KG1 (cell line): Measurements from ENCODE around the gene METTL2B.

Experiments used
- DNase-seq: peaks from one replicate; lab custom pipeline; 2025; lab: John Stamatoyannopoulos, UW

Gene METTL2B, protein sequence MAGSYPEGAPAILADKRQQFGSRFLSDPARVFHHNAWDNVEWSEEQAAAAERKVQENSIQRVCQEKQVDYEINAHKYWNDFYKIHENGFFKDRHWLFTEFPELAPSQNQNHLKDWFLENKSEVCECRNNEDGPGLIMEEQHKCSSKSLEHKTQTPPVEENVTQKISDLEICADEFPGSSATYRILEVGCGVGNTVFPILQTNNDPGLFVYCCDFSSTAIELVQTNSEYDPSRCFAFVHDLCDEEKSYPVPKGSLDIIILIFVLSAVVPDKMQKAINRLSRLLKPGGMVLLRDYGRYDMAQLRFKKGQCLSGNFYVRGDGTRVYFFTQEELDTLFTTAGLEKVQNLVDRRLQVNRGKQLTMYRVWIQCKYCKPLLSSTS

DNA sequence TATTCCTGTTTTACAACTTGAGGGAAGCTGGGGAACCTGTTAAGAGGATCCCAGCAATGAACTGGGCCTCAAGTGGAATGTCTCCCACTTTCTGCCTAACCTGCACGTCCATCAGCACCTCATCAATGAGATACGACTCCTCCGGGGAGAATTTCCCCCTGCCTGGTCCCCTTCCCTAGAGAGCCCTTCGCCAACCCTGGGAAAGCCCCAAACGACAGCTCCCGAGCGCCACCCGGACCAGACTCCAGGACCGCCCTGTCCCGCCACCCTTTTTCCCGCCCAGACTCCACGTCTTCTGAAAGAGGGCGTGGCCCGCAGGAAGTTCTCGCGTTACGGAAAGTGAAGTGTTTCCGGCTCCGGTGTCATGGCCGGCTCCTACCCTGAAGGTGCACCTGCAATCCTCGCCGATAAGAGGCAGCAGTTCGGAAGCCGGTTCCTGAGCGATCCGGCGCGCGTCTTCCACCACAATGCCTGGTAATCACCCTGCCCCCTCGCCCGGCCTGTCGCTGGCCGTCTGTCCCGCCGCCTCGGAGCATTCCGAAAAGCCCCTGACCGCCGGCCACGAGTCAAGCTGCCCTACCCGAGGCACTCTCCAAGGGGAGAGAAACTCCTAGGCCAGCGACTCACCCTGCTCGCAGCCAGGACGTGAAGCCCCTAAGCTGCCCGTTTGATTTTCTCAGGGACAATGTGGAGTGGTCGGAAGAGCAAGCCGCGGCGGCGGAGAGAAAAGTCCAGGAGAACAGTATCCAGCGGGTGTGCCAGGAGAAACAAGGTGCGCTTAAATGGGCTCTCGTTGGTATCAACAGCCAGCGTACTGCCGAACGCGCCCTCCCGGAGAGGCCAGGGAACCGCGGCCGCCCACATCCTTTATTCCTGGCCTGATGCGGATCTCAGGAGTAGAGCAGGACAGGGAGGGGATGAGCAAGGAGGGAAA lies at the start of gene METTL2B:
Gene METTL2B (plus strand): TSS at position 347 of the 934 bp plus-strand sequence. CDS start 18 bp downstream, at position 365.
- DNase-seq, result peak; percentile 31

DNA sequence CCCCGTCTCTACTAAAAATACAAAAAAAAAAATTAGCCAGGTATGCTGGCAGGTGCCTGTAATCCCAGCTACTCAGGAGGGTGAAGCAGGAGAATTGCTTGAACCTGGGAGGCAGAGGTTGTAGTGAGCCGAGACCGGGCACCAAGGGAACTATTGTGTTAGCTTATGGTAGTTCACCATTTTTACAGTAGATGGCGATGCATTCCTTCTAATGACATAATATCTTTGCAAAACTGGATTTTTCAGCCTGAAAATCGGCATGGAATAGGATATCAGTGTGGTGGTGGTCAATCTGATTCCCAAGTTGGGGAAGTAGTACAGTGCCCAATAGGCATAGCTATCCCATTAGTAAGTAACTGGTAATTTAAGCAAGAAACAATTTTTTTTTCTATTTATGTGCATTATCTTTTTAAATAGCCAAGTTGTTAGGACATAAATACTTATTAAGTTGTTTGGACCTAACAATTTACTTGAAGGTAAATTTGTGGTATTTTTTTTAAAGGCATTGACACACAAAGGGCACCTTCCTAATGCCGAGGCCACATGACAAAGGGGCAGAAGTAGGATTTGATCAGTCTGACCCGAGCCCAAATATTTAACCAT lies 49.2 kb upstream of the METTL2B start:
- DNase-seq, result no peak

DNA sequence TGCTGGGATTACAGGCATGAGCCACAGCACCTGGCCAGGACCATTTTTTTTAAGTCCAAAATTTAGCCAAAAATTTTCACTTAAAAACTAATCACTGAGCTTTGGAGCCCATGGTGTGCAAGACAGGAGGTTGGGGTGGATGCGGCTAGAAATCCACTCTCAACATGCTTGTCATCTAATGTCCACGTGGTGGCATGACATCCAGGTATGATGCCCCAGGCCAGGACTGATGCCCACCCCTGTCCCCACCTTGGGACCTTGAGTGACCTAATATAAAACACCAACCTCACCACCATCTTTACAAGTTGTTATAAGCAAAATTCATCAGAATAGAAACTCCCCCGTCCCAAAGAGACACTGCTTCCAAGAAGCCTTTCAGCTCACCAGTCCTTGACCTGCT lies 46.3 kb upstream of the METTL2B start:
- no peak for DNase-seq

DNA sequence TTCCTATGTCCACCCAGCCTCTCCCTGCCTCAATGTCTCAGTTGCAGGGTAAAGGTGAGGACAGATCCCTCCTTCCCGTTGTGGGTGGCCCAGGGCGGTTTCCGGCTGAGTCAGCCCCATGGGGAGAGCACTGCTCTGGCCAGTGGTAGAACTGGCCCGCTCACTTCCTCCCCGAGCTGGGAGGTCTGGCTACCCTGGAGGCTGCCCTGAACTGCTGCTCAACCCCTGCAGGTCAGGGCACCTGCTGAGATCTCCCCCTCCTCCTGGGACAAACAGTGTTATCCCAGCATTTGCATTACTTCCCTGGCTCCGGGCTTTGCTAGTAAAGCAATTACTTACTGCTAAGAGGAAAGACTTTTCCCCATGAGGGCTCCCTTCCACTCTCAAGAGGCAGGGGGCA lies 45.3 kb upstream of the METTL2B start:
- no peak for DNase-seq

DNA sequence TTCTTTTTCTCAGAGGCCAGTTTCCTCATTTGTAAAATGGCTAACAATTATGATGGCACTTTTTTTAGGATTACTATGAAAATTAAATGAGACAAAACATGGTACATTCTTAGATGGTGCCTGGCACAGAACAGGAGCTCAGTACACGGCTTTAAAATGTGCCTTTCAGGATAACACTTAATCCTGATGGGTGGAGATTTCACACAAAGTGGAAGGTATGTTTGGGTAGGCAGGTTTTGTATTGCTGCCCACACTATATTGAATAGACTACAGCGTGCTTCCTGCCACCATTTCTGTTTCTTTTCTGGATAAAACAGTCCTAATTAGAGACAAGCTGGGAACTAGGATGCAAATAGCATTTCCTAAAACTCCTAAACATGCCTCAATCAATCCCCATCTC lies 44.8 kb upstream of the METTL2B start:
- DNase-seq, result no peak

DNA sequence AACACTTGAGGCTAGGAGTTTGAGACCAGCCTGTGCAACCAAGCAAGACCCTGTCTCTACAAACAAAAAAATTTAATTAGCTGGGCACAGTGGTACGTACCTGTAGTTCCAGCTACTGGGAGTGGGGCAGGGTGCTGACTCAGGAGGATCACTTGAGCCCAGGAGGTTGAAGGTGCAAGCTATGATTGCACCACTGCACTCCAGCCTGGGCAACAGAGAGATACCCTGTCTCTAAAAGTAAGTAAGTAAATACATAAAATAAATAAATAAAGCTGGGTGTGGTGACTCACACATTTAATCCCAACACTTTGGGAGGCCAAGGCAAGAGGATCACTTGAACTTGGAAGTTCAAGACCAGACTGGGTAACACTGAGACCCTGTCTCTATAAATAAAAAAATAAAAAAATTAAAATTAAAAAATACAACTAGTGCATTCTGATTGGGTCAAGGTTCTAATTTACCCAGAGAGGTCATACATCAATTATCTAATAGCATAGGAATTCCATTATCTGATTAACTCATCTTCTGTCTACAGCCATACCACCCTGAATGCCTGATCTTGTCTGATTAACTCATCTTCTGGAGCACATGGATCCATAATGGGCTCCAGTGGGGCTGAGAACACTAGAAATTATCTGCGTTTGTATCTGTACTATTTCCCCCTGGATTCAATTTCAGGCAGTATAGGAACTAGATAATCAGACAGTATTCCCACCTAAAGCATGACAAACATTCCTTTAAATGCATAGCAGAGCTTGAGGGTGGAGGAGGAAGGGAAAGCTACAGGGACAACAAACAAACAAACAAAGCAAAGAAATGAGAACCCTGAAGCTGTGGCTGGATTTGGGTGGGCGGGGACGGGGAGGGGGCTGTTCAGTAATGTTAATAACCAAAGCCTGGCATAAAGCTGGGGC lies 41.9 kb upstream of the METTL2B start:
- DNase-seq, result no peak

DNA sequence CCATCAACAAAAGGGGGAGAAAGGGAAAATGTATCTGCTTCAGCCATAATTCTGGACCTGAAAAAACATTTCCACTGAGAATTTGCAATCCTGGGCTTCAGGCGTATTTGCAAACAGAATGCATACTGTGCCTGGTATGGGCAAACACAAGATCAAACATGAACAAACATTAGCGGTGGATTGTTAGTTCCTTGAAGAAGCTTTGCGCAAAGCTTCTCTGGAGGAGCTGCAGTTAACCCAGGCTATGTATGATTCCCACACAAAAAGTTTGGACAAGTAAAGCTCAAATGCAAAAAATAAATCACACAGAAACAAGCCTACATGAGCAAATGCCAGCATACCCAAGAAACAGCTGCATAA lies 41.2 kb upstream of the METTL2B start:
- no peak for DNase-seq

DNA sequence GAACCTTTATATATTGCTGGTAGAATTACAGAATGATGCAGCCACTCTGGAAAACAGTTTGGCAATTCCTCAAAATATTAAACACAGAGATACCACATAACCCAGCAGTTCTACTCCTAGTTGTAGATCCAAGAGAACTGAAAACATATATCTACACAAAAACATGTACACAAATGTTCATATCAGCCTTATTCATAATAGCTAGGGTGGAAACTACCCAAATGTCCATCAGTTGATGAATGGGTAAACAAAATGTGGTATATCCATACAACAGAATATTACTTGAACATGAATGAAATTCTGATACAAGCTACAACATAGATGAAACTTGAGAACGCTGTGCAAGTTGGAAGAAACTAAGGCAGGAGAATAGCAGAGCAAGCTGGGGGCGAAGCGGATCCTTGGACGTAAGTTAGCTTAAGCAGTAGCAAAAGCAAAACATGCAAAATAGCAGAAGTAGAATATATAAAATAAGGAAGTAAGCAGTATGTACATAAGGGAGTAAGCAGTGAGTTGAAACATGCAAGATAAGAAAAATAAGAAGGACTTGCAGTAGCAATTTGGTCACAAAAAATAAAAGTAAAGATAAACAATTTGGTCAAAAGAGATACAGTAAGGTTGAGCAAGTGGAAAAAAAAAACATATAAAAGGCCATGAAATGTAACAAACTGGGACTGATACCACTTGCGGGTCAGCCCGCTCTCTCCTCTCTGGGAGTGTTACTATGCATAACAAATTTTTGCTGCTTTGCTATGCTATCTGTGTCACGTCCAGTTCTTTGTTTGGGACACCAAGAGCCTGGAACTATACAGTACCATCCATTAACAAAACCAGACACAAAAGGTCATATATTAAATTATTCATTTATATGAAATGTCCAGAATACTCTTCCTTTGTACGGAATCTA lies 38.9 kb upstream of the METTL2B start:
- no peak for DNase-seq

DNA sequence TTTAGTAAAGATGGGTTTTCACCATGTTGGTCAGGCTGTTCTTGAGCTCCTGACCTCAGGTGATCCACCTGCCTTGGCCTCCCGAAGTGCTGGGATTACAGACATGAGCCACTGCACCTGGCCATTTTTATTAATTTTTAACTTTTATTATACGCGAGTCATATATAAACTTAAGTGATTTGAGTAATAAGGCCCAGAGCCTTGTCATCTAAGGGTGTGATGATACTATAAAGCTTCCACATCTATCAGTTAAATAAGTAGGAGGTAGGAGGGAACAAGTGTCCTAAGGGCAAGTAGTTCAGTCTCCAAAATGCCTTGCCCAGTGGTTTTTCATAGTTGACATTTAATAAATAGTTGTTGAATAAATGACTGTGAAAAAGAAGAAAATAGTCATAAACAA lies 34.2 kb upstream of the METTL2B start:
- DNase-seq, result no peak

DNA sequence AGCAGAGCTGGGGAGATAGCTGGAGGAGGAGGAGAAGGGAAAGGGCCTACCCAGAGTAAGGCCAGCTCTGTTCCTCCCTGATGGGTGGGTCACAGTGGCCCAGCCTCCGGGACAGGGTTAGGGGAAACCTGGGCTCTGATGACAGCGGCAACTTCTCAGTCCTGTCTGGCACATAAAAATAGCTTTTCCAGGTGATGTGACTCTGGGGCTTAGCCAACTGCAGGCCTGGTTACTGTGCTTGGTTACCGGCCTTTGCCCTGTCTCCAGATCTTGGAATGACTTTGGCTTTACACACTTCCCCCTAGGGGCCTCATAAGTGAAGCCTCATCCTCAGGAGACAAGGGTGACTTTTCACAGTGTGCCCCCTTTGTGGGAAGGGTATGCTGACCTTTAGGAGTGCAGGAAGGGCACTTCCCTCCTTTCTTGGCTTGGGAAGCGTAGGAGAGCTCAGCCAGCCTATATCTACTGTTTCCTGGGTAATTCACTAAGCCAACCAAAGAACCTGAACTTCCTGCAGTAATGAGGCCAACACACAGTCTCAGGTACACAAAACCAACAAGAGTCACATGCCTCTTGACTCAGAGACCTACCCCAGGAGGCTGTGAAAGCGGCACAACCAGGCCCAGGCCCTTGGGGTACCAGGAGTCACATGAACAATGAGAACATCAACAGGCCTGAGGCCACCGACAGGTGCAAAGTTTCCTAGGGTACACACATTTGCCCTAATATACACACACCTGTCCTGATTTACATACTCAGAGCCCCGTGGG lies 32.5 kb upstream of the METTL2B start:
- no peak for DNase-seq

DNA sequence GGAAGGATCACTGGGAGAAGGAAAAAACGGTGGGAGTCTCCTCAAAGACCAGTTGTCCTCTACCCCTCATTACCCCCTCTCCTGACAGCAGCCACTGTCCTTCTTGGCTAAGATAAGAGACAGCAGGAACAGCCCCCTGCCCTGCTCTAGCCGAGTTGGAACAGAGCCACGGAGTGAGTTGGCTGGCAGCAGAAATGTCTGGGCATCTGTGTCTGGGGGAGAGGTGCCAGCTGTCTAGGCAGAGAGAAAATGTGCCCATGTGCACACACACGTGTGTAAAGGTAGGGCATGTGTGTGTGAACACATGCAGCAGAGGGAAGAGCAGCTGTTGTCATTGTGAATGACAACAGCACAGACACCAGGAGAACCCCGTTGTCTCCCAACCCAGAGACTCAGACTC lies 30.2 kb upstream of the METTL2B start:
- no peak for DNase-seq

DNA sequence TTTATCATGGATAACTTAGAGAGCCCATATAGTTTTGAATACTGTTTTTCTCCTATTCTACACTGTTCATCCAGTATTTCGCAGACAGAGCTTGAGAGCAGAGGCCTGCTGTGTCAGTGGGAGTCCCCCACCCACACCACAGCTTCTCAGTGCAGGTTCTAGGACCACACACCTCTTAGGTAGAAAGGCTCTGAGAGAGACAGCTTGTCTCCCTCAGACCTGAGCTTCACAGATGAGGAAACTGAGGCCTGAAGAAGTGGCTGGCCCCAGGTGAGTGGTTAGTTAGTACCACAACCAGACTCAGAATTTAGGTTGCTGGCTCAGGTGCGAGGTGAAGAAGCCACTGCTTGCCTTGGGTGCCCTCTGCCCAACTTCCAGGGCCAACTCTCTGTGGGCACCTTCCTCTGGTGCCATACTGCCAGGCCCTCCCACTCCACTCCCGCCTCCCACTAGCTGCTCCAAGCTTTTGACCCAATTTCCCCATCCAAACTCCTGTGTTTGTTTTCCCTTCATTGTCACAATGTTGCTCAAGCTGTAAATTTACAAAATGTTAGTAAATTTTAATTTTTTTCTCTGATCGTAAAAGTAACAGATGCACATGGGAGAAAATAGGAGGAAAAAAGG lies 28.5 kb upstream of the METTL2B start:
- DNase-seq, result no peak

DNA sequence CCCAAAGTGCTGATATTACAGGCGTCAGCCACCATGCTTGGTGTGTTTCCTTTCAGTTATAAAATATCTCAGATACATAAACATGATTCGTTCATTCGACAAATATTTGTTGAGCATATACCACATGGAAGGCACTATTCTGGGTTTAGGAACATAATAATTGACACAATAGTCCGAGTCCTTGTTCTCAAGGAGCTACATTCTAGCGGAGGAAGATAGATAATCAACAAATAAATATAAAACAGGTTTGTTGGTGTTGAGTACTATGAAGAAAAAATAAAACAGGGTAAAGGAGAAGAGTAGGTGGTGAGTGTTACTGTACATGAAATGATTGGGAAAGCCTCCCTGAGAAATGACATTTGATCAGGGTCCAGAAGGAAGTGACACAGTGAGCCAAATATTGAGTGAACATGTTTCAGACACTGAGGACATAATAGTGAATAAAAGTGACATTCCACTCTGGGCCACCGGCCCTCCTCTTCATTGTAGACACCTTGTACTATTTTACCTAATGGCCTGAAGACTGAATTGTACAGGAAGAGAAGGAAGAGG lies 27.7 kb upstream of the METTL2B start:
- DNase-seq, result no peak

DNA sequence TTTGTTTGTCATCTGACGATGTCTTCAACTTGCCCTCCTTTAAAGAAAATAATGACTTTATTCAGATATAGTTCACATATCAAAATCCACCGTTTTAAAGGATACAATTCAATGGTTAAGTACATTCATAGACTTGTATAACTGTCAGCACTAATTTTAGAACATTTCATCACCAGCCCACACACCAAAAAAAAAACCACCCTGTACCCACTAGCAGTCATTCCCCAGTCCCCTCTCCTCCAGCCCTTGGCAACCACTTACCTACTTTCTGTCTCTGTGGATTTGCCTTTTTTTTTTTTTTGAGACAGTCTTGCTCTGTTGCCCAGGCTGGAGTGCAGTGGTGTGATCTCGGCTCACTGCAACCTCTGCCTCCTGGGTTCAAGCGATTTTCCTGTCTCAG lies 26.1 kb upstream of the METTL2B start:
- DNase-seq, result no peak

DNA sequence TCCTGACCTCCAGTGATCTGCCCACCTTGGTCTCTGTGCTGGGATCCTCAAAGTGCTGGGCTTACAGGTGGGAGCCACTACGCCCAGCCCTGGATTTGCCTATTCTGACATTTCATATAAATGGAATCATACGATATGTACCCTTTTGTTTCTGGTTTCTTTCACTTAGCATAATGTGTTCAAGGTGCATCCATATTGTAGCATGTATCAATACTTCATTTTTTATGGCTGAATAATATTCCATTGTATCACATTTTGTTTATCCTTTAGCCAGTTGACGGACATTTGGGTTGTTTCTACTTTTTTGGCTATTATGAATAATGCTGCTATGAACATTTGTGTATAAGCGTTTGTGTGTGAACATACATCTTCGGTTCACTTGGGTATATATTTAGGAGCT lies 25.6 kb upstream of the METTL2B start:
- DNase-seq, result no peak

DNA sequence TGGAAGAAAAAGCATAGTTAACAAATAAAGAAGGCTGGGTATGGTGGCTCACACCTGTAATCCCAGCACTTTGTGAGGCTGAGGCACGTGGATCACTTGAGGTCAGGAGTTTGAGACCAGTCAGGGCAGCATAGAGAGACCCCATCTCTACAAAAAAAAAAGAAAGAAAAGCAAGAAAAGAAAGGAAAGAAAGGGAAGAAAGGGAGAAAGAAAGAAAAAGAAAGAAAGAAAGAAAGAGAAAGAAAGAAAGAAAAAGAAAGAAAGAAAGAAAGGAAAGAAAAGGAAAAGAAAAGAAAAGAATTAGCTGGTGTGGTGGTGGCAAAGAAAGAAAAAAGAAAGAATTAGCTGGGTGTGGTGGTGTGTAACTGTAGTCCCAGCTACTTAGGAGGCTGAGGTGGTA lies 24.0 kb upstream of the METTL2B start:
- DNase-seq, result no peak

DNA sequence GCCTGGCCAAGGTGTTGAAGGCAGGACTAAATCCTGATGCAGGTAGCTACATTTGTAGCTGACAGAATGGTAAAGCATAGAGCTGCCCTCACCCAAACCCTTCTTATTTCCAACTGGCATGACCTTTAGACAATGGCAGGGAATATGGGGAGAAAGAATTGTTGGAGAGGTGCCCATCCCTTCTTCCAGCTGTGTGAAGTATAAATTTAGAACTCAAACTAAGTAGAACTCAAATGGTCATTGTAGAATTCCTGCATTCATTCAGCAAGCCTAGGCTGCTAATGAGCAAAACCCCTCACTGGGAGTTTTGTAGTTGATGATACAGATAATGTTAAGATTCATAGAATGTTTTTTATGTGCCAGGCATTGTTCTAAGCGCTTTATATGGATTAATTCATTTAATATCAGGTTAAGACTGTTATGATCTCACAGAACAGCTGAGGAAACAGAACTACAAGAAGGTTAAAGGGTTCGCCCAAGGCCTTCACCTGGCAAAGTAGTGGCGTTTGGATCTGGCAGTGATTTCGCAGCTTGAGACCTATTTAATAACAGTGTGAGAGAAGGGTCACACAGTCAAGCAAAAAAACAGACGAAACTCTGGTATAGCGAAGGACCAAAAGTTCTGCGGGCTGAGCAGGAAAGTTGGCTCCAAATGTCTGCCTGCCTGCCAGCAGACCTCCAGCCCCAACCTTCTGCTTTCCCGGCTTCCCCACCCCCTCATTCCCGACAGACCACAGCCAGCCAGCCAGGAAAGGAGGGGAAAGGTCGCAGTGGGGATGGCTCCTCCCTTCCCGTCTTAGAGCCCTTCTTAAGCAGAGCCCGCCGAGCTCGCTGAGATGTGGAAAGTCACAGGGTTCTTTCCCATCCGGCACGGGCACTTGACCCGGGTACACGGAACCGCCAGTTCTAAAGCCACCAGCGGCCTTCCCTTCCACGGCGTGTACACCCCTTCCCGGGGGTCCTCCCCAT lies 22.4 kb upstream of the METTL2B start:
- DNase-seq, result no peak
